ENCODE results near the gene CGB8.
"Not testable (repeated sequence)": the region's sequence is repeated elsewhere in the genome, so short reads cannot be mapped to it uniquely, and the experiment has no call there.

CGB8 gene

GRCh38 chr19:49049011-49049410, at the start of gene CGB8:
CGB8 (minus strand) TSS chr19:49049111; CDS start chr19:49048739, 372 bp downstream.
- H2AFZ ChIP-seq (ENCODE audit: low read depth, low read length); H3K27me3 ChIP-seq (ENCODE audit: low read depth, low read length); H4K20me1 ChIP-seq (ENCODE audit: insufficient read depth, low read length); H3K9me3 ChIP-seq (ENCODE audit: insufficient read depth, low read length); H3K79me2 ChIP-seq (ENCODE audit: low read length); H3K9ac ChIP-seq (ENCODE audit: low read length); H3K4me1 ChIP-seq (ENCODE audit: low read length); H3K36me3 ChIP-seq (replicated peaks; ENCODE audit: low read depth, low read length); H3K4me3 ChIP-seq (ENCODE audit: low read length); H3K4me2 ChIP-seq (ENCODE audit: low read length); H3K27ac ChIP-seq (ENCODE audit: low read length): not testable (repeated sequence)

GRCh38 chr19:49097453-49098288, 48.8 kb upstream of the CGB8 start:
- H3K27me3 ChIP-seq (ENCODE audit: low read depth, low read length): no peaks in the 10 kb centered on the region
- H2AFZ ChIP-seq (ENCODE audit: low read depth, low read length): no peak overlapping the region
- no peaks in the 10 kb centered on the region for H3K9me3 ChIP-seq (ENCODE audit: insufficient read depth, low read length)
- peaks cover 66% of the 10 kb centered on the region for H3K79me2 ChIP-seq (ENCODE audit: low read length)
- peaks cover 37% of the 10 kb centered on the region for H4K20me1 ChIP-seq (ENCODE audit: insufficient read depth, low read length)
- peaks cover 69% of the 10 kb centered on the region for H3K36me3 ChIP-seq (replicated peaks; ENCODE audit: low read depth, low read length)
- no peak overlapping the region for H3K9ac ChIP-seq (ENCODE audit: low read length)
- no peaks in the 10 kb centered on the region for H3K4me1 ChIP-seq (ENCODE audit: low read length)
- H3K4me2 ChIP-seq (ENCODE audit: low read length): no peak overlapping the region
- H3K4me3 ChIP-seq (ENCODE audit: low read length): no peak overlapping the region
- no peak overlapping the region for H3K27ac ChIP-seq (ENCODE audit: low read length)
- TF ChIP-seq CTCF (IDR thresholded peaks at IDR 0.05; ENCODE audit: low read depth, low read length) (peak; percentile 99), EZH2phosphoT487 (IDR thresholded peaks at IDR 0.05; ENCODE audit: low read depth) (no peak)

GRCh38 chr19:49094505-49095482, 45.9 kb upstream of the CGB8 start:
- peaks cover 50% of the 10 kb centered on the region for H4K20me1 ChIP-seq (ENCODE audit: insufficient read depth, low read length)
- H3K4me2 ChIP-seq (ENCODE audit: low read length): no peak overlapping the region
- peaks cover 84% of the 10 kb centered on the region for H3K79me2 ChIP-seq (ENCODE audit: low read length)
- H3K27ac ChIP-seq (ENCODE audit: low read length): no peak overlapping the region
- H2AFZ ChIP-seq (ENCODE audit: low read depth, low read length): no peak overlapping the region
- TF ChIP-seq CTCF (IDR thresholded peaks at IDR 0.05; ENCODE audit: low read depth, low read length): no peak
- TF ChIP-seq EZH2phosphoT487 (IDR thresholded peaks at IDR 0.05; ENCODE audit: low read depth): no peak
- H3K4me3 ChIP-seq (ENCODE audit: low read length): no peak overlapping the region
- no peaks in the 10 kb centered on the region for H3K9me3 ChIP-seq (ENCODE audit: insufficient read depth, low read length)
- no peaks in the 10 kb centered on the region for H3K4me1 ChIP-seq (ENCODE audit: low read length)
- H3K9ac ChIP-seq (ENCODE audit: low read length): no peak overlapping the region
- peaks cover 68% of the 10 kb centered on the region for H3K36me3 ChIP-seq (replicated peaks; ENCODE audit: low read depth, low read length)
- H3K27me3 ChIP-seq (ENCODE audit: low read depth, low read length): no peaks in the 10 kb centered on the region

GRCh38 chr19:49092686-49093085, 43.8 kb upstream of the CGB8 start:
- Histone ChIP-seq H3K4me2 (ENCODE audit: low read length) (no peak overlapping the region), H3K4me3 (ENCODE audit: low read length) (no peak overlapping the region), H4K20me1 (ENCODE audit: insufficient read depth, low read length) (peaks cover 50% of the 10 kb centered on the region), H3K9ac (ENCODE audit: low read length) (no peak overlapping the region), H3K36me3 (replicated peaks; ENCODE audit: low read depth, low read length) (peaks cover 63% of the 10 kb centered on the region), H3K27me3 (ENCODE audit: low read depth, low read length) (no peaks in the 10 kb centered on the region), H3K4me1 (ENCODE audit: low read length) (no peaks in the 10 kb centered on the region), H3K9me3 (ENCODE audit: insufficient read depth, low read length) (no peaks in the 10 kb centered on the region), H3K79me2 (ENCODE audit: low read length) (peaks cover 91% of the 10 kb centered on the region), H3K27ac (ENCODE audit: low read length) (no peak overlapping the region), H2AFZ (ENCODE audit: low read depth, low read length) (no peak overlapping the region)
- TF ChIP-seq CTCF (IDR thresholded peaks at IDR 0.05; ENCODE audit: low read depth, low read length): no peak
- no peak for TF ChIP-seq EZH2phosphoT487 (IDR thresholded peaks at IDR 0.05; ENCODE audit: low read depth)

All from OCI-LY3 (cell line).